Nephron (organoid): Measurements from ENCODE around the gene BBLN.

Source experiments
- H3K27ac Mint-ChIP-seq, 3 experiments: 2 replicates each; pipeline ENCODE4 v1.8.0; 2020; ENCODE audit warnings: mixed read lengths in 3 of 3, mild to moderate bottlenecking in 2 of 3, moderate library complexity in 1 of 3
- H3K27me3 Mint-ChIP-seq: 2 replicates; pipeline ENCODE4 v1.8.0; 2021; ENCODE audit warnings: low read depth, mild to moderate bottlenecking, moderate library complexity, mixed read lengths
- H3K36me3 Mint-ChIP-seq: 2 replicates; pipeline ENCODE4 v1.8.0; 2020; ENCODE audit warnings: low read depth, mixed read lengths
- H3K4me1 Mint-ChIP-seq: 2 replicates; pipeline ENCODE4 v1.8.0; 2020; ENCODE audit warnings: mixed read lengths
- H3K4me3 Mint-ChIP-seq, 3 experiments: 2 replicates each; pipeline ENCODE4 v1.8.0; 2020; ENCODE audit warnings: mild to moderate bottlenecking in 3 of 3, mixed read lengths in 3 of 3, moderate library complexity in 2 of 3
- H3K9me3 Mint-ChIP-seq: 2 replicates; pipeline ENCODE4 v1.8.0; 2020; ENCODE audit warnings: mixed read lengths
- CTCF ChIP-seq, 3 experiments: fragments of 200-600 bp; sonication (generic); IDR thresholded peaks; one replicate each; pipeline ENCODE4 v1.5.0; 2021; ENCODE audit warnings: antibody characterized with exemption in 3 of 3; ENCODE audit not compliant: unreplicated experiment in 3 of 3

BBLN gene

GRCh38 chr9:128138001-128138400, 22.1 kb upstream of the BBLN start:
- Mint-ChIP-seq H3K36me3 (no peaks in the 10 kb centered on the region), H3K27me3 (peaks cover 4% of the 10 kb centered on the region), H3K4me3 (no peak overlapping the region), H3K4me1 (peaks cover 30% of the 10 kb centered on the region), H3K9me3 (peaks cover 2% of the 10 kb centered on the region), H3K27ac (peak overlapping the region in 2 of 3 experiments; percentile 32 to 56)
- TF ChIP-seq CTCF (IDR thresholded peaks at IDR 0.05; ENCODE audit: unreplicated experiment in 3 of 3): no peak

DNA sequence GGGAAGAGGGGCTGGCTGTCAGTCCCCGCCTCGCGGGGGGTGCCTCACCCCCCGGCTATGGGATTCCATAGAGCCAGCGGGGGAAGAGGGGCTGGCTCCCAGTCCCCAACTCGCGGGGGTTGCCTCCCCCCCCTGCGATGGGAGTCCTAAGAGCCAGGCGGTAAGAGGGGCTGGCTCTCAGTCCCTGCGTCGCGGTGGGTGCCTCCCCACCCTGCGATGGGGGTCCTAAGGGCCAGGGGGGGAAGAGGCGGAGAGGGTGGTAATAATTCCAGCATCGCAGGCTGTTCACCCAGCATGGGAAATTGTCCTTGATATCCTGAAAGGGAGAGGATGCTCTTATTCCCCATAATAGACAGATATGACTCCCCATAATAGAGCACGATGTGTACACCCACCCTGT, 20.4 kb upstream of the BBLN start:
- peaks cover 4% of the 10 kb centered on the region for H3K27me3 Mint-ChIP-seq
- H3K4me1 Mint-ChIP-seq: peaks cover 34% of the 10 kb centered on the region
- H3K36me3 Mint-ChIP-seq: no peaks in the 10 kb centered on the region
- H3K4me3 Mint-ChIP-seq: no peak overlapping the region
- TF ChIP-seq CTCF (IDR thresholded peaks at IDR 0.05; ENCODE audit: unreplicated experiment in 3 of 3): no peak
- H3K27ac Mint-ChIP-seq: peak overlapping the region in 2 of 3 experiments; percentile 79 to 94
- H3K9me3 Mint-ChIP-seq: no peaks in the 10 kb centered on the region

DNA sequence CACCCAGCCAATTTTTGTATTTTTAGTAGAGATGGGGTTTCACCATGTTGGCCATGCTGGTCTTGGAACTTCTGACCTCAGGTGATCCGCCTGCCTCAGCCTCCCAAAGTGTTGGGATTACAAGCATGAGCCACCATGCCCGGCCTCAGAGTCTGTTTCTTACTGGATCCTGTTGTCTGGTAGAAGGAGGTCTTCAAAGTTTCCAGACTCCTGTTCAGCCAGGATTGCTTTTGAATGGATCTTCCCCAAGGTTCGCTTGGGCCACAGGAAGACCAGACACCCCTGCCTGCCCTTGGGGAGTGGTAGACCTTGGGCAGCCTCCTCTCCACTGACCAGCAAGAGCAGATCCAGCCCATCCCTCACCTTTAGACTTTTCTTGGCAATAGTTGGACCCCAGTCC, 18.5 kb upstream of the BBLN start:
- H3K36me3 Mint-ChIP-seq: no peaks in the 10 kb centered on the region
- TF ChIP-seq CTCF (IDR thresholded peaks at IDR 0.05; ENCODE audit: unreplicated experiment in 3 of 3): no peak

GRCh38 chr9:128142061-128142460, 18.0 kb upstream of the BBLN start:
- Mint-ChIP-seq H3K27me3 (peaks cover 4% of the 10 kb centered on the region), H3K27ac (peak overlapping the region in 2 of 3 experiments; percentile 28 to 66), H3K4me3 (no peak overlapping the region), H3K4me1 (peaks cover 36% of the 10 kb centered on the region), H3K9me3 (no peaks in the 10 kb centered on the region), H3K36me3 (no peaks in the 10 kb centered on the region)
- no peak for TF ChIP-seq CTCF (IDR thresholded peaks at IDR 0.05; ENCODE audit: unreplicated experiment in 3 of 3)

More for the DNA sequence above, 18.5 kb upstream of the BBLN start:
- peaks cover 37% of the 10 kb centered on the region for H3K4me1 Mint-ChIP-seq
- H3K4me3 Mint-ChIP-seq: no peak overlapping the region
- H3K27me3 Mint-ChIP-seq: peaks cover 4% of the 10 kb centered on the region
- H3K27ac Mint-ChIP-seq: peak overlapping the region in 1 of 3 experiments; percentile 79
- no peaks in the 10 kb centered on the region for H3K9me3 Mint-ChIP-seq

GRCh38 chr9:128142596-128142995, 17.5 kb upstream of the BBLN start:
- Mint-ChIP-seq H3K4me1 (peaks cover 32% of the 10 kb centered on the region), H3K36me3 (no peaks in the 10 kb centered on the region), H3K4me3 (no peak overlapping the region), H3K27ac (no peak overlapping the region), H3K9me3 (no peaks in the 10 kb centered on the region), H3K27me3 (peaks cover 4% of the 10 kb centered on the region)
- TF ChIP-seq CTCF (IDR thresholded peaks at IDR 0.05; ENCODE audit: unreplicated experiment in 3 of 3): no peak

DNA sequence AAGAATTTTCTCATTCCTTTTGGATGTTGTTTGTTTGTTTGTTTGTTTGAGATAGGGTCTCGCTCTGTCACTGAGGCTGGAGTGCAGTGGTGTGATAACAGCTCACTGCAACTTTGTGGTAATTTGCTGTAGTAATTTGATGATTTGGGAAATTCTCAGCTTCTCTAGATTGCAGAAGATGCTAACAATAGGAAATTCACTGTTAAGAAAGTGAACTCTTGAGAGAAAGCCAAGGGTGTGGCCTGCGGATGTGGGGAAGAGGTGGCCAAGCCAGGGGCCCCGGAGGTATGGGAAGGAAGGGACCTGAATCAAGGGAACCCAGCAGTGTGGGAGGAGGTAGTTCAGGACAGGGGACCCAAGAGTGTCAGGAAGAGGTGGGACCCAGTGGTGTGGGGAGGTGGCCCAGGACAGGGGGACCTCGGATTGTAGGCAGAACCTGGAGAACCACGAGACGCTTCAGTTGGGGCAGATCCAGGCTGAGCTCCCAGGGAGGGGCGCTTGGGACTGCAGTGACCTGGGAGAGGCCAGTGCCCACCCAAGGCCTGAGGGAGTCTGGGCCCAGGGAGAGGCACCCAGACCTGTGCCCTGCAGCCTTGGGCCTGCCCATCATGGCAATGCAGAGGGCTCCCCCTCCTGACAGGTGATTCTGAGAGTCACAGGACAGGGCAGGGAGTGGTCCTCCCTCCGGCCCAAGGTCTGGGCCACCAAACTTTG, 16.4 kb upstream of the BBLN start:
- no peak overlapping the region for H3K4me3 Mint-ChIP-seq
- peaks cover 27% of the 10 kb centered on the region for H3K4me1 Mint-ChIP-seq
- TF ChIP-seq CTCF (IDR thresholded peaks at IDR 0.05; ENCODE audit: unreplicated experiment in 3 of 3): no peak

More for the DNA sequence above, 16.4 kb upstream of the BBLN start:
- no peaks in the 10 kb centered on the region for H3K9me3 Mint-ChIP-seq
- H3K27ac Mint-ChIP-seq: peak overlapping the region in 2 of 3 experiments; percentile 63 to 74
- peaks cover 4% of the 10 kb centered on the region for H3K27me3 Mint-ChIP-seq
- no peaks in the 10 kb centered on the region for H3K36me3 Mint-ChIP-seq
